Heart right ventricle (tissue), 16 donors: ENCODE measurements around the gene LDHA. TPM values are rescaled to one million over a fixed set of nuclear protein-coding genes. Genes with fewer than 3 reads are reported as not detected.
"Not testable (repeated sequence)": the region's sequence is repeated elsewhere in the genome, so short reads cannot be mapped to it uniquely, and the experiment has no call there.

Experiments used
- ATAC-seq, 8 donors: fragments of 200-7000 bp; cut with Tn5 transposase; one replicate each; pipeline ENCODE4 v1.9.1; 2020; ENCODE audit warnings: mild to moderate bottlenecking in 8 of 8, moderate library complexity in 8 of 8, moderate number of reproducible peaks in 1 of 8
- DNase-seq, 2 donors: peaks; one replicate each; pipeline ENCODE4 v3.0.0-alpha.2; 2020
- H3K27ac ChIP-seq, 10 donors: fragments of 200-600 bp; sonication (generic) in 2 of 10; one replicate each; pipeline versions ENCODE4 v1.5.0 to v1.8.0; 2020 to 2022; ENCODE audit warnings: mild to moderate bottlenecking in 3 of 10
- H3K27me3 ChIP-seq, 7 donors: fragments of 200-600 bp; one replicate each; pipeline ENCODE4 v1.8.0; 2021 to 2022; ENCODE audit warnings: mild to moderate bottlenecking in 2 of 7
- H3K36me3 ChIP-seq, 9 donors: fragments of 200-600 bp; sonication (generic) in 1 of 9; one replicate each; pipeline versions ENCODE4 v1.5.0 to v1.8.0; 2020 to 2022; ENCODE audit warnings: mild to moderate bottlenecking in 2 of 9
- H3K4me1 ChIP-seq, 9 donors: fragments of 200-600 bp; sonication (generic) in 1 of 9; one replicate each; pipeline versions ENCODE4 v1.5.0 to v1.8.0; 2020 to 2022; ENCODE audit warnings: mild to moderate bottlenecking in 4 of 9
- H3K4me3 ChIP-seq, 10 donors: fragments of 200-600 bp; sonication (generic) in 2 of 10; one replicate each; pipeline versions ENCODE4 v1.5.0 to v1.8.0; 2020 to 2022; ENCODE audit warnings: mild to moderate bottlenecking in 7 of 10, moderate library complexity in 2 of 10
- H3K9me3 ChIP-seq, 11 donors: fragments of 200-600 bp in 10 of 11; sonication (generic) in 2 of 11; one replicate each; pipeline versions ENCODE4 v1.5.0 to v1.8.0; 2013 to 2022; ENCODE audit warnings: mild to moderate bottlenecking in 2 of 11, control low read depth in 1 of 11, moderate library complexity in 1 of 11
- WGBS, 2 donors: extraction: QIAGEN DNeasy Blood & Tissue Kit; methylation state at CpG; one replicate each; pipeline ENCODE4 v1.1.7; 2013; ENCODE audit warnings: inconsistent platforms in 1 of 2; 5-methylcytosine and 5-hydroxymethylcytosine counted together
- intact Hi-C, 10 donors: fragments of 100-400 bp; cut with DNase I; formaldehyde crosslinking; loops; one replicate each; pipeline versions ENCODE4 v1.11.1 to v1.14.2; 2022
- polyA plus RNA-seq, 2 donors: library from polyadenylated mRNA; stranded (reverse); fragments of 200-250 nt; gene quantifications; one replicate each; pipeline ENCODE4 v1.2.3, GENCODE V29; 2013
- total RNA-seq, 10 donors: library from RNA; stranded (reverse); fragmentation: NEBNext Ultra II Directional in 3 of 10; extraction: Animal tissue kit (Norgen Biotek cat#: 25700) in 3 of 10; gene quantifications; one replicate each; pipeline versions ENCODE4 v1.2.1 to v1.2.4, GENCODE V29; 2021 to 2023
- TF ChIP-seq, protein P1 (sequence below), 9 donors: fragments of 200-600 bp; sonication (generic) in 2 of 9; IDR thresholded peaks; one replicate each; pipeline versions ENCODE4 v1.5.0 to v1.8.0; 2021 to 2022; ENCODE audit warnings: antibody characterized with exemption in 9 of 9, mild to moderate bottlenecking in 5 of 9, moderate library complexity in 1 of 9
- donor health status: Arrhythmogenic right ventricular cardiomyopathy.
- donor health status: ischemic (EF 13 %, LVEDD 7.1; RV severe dilation, severe dysfunction).
- donor health status: healthy with polysubstance abuse.
- donor health status: DM: no; HTN: yes; CAD: no.
- donor health status: DM: no; HTN: no; CAD: no.
- donor health status: ischemic (EF 25% LVEDD 6.9; RV normal size, moderate dysfunction).
- donor health status: ischemic (EF 25% LVEDD 5.7; RV mildly dilated, moderate dysfunction).
- donor health status: healthy.
- donor health status: DM: yes; HTN: yes; CAD: no.
- donor health status: Ischemic cardiomyopathy.
- donor health status: ischemic (EF 35%, LVEDD 5.7; RV mildly dilated, moderate dysfunction).
- donor health status: nonischemic (EF 11% LVEDD 7.7; RV severe dilation, severe dysfunction).
- donor health status: DM: yes; HTN: yes; CAD: no.
- donor health status: PGD.
- donor health status: ischemic (EF 29% LVEDD 5.4; RV normal size, mild dysfunction).
- donor health status: nonischemic (EF 23%, LVEDD 6.1; RV moderate dilation, normal function).

The LDHA gene
- total and polyA plus RNA-seq, 12 donors = 121 to 918 (median 298) TPM

GRCh38 chr11:18395735-18396504 is 1.6 kb downstream of the LDHA start:
- Histone ChIP-seq H3K9me3 (no peaks in the 10 kb centered on the region), H3K4me1 (peaks cover 4 to 52% (median 14%) of the 10 kb centered on the region in 9 donors), H3K27ac (peak overlapping the region; percentile 88 to 100 (median 98)), H3K27me3 (no peaks in the 10 kb centered on the region), H3K36me3 (peaks cover 0 to 46% (median 24%) of the 10 kb centered on the region in 9 donors), H3K4me3 (peak overlapping the region; percentile 64 to 99 (median 91))
- DNase-seq (peak; percentile 97 to 99), ATAC-seq (peak; percentile 90 to 96 (median 94))
- TF ChIP-seq, protein P1, sequence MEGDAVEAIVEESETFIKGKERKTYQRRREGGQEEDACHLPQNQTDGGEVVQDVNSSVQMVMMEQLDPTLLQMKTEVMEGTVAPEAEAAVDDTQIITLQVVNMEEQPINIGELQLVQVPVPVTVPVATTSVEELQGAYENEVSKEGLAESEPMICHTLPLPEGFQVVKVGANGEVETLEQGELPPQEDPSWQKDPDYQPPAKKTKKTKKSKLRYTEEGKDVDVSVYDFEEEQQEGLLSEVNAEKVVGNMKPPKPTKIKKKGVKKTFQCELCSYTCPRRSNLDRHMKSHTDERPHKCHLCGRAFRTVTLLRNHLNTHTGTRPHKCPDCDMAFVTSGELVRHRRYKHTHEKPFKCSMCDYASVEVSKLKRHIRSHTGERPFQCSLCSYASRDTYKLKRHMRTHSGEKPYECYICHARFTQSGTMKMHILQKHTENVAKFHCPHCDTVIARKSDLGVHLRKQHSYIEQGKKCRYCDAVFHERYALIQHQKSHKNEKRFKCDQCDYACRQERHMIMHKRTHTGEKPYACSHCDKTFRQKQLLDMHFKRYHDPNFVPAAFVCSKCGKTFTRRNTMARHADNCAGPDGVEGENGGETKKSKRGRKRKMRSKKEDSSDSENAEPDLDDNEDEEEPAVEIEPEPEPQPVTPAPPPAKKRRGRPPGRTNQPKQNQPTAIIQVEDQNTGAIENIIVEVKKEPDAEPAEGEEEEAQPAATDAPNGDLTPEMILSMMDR (IDR thresholded peaks at IDR 0.05) = no peak
- 0 to 1% methylated on average over 46 of the region's 46 CpGs for WGBS, 2 donors
- intact Hi-C loops = loop anchor here in 8 of 10 donors (1.0 to 10.0 kb wide), 8 partner anchors 12 to 399 kb away; partner anchors contain the start of genes GTF2H1 (in 8 of the 8), HPS5 (in 8 of the 8) and TSG101 (in 3 of the 8)

DNA sequence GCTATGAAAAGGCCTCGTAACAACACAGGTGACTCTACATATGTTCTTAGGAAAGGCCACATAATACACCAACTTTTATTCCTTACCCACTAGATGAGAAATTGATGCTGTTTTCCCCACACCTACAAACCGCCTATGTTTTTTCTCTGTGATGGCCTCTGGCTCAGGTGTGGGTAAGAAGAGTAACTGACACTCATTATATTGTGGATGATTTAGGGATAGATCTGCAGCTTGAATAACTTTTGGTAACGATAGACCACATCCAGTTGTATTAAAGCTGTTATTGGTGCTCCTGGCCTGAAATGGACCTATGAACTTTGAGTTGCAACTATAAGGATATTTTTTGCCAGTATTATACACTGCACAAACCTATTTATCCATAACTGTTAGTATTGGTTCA is 3.6 kb downstream of the LDHA start:
- TF ChIP-seq, protein P1 (IDR thresholded peaks at IDR 0.05) = no peak
- Histone ChIP-seq H3K36me3 (peaks cover 0 to 66% (median 43%) of the 10 kb centered on the region in 9 donors), H3K4me1 (peaks cover 4 to 43% (median 14%) of the 10 kb centered on the region in 9 donors), H3K4me3 (no peak overlapping the region), H3K27ac (no peak overlapping the region), H3K27me3 (no peaks in the 10 kb centered on the region), H3K9me3 (no peaks in the 10 kb centered on the region)
- intact Hi-C loops = loop anchor here in 7 of 10 donors (5.0 to 10.0 kb wide), 5 partner anchors 73 to 401 kb away; partner anchors contain the start of genes GTF2H1 (in 3 of the 7), HPS5 (in 3 of the 7) and TSG101 (in 3 of the 7)
- no peak for DNase-seq
- ATAC-seq = no peak
- WGBS, 2 donors = 96 to 99% methylated on average over 3 of the region's 3 CpGs

DNA sequence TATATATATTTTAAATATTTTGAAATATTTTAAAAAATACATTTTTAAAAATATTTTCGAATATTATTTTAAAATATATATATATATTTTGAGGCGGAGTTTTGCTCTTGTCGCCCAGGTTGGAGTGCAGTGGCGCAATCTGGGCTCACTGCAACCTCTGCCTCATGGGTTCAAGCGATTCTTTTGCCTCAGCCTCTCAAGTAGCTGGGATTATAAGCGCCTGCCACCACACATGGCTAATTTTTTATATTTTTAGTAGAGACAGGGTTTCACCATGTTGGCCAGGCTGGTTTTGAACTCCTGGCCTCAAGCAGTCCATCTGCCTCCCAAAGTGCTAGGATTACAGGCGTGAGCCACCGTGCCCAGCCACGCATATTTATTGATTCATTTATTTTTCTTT is 6.7 kb downstream of the LDHA start:
- H3K27ac ChIP-seq, ATAC-seq, H3K27me3 ChIP-seq, H3K9me3 ChIP-seq, DNase-seq, H3K4me3 ChIP-seq, intact Hi-C loops: not testable (repeated sequence)
- H3K4me1 ChIP-seq = peaks cover 0 to 29% (median 7%) of the 10 kb centered on the region in 9 donors
- H3K36me3 ChIP-seq = peaks cover 6 to 98% (median 73%) of the 10 kb centered on the region in 9 donors
- 94 to 97% methylated on average over 9 of the region's 9 CpGs for WGBS, 2 donors

DNA sequence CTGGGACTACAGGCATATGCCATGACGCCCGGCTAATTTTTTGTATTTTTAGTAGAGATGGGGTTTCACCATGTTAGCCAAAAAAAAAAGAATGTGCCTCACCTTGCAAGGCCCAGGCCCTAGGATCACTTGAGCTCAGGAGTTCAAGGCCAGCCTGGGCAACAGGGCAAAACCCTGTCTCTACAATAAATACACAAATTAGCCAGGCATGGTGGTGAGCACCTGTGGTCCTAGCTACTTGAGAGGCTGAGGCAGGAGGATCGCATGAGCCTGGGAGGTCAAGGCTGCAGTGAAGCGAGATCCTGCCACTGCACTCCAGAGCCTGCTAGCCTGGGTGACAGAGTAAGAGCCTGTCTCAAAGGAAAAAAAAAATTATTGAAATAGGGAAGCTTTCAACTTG is 9.7 kb downstream of the LDHA start:
- H3K9me3 ChIP-seq = no peaks in the 10 kb centered on the region
- DNase-seq (no peak), ATAC-seq (no peak)
- 95 to 96% methylated on average over 4 of the region's 4 CpGs for WGBS, 2 donors
- H3K27me3 ChIP-seq = no peaks in the 10 kb centered on the region
- TF ChIP-seq, protein P1 (IDR thresholded peaks at IDR 0.05) = no peak
- H3K27ac ChIP-seq = no peak overlapping the region
- H3K4me1 ChIP-seq = peaks cover 0 to 4% (median 0%) of the 10 kb centered on the region in 9 donors
- H3K36me3 ChIP-seq = peaks cover 9 to 100% (median 95%) of the 10 kb centered on the region in 9 donors
- H3K4me3 ChIP-seq = no peak overlapping the region
- intact Hi-C loops = no loop called here

DNA sequence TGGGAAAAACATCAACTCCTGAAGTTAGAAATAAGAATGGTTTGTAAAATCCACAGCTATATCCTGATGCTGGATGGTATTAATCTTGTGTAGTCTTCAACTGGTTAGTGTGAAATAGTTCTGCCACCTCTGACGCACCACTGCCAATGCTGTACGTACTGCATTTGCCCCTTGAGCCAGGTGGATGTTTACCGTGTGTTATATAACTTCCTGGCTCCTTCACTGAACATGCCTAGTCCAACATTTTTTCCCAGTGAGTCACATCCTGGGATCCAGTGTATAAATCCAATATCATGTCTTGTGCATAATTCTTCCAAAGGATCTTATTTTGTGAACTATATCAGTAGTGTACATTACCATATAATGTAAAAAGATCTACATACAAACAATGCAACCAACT is 13.0 kb downstream of the LDHA start:
- Histone ChIP-seq H3K27ac (peak overlapping the region in 1 of 10 donors; percentile 6), H3K36me3 (peaks cover 9 to 67% (median 66%) of the 10 kb centered on the region in 9 donors)
- H3K4me1 ChIP-seq, intact Hi-C loops, H3K27me3 ChIP-seq, ATAC-seq, DNase-seq, H3K9me3 ChIP-seq, H3K4me3 ChIP-seq: not testable (repeated sequence)
- 47 to 61% methylated on average over 3 of the region's 3 CpGs for WGBS, 2 donors
